Liver (tissue), 3 donors: ENCODE data around the gene ACSM6.

Experiments used
- CTCF ChIP-seq: fragments of 150-350 bp; IDR thresholded peaks from 2 replicates; pipeline ENCODE4 v1.5.1; 2017; ENCODE audit warnings: improper control_type of control experiment, low read depth, low read length; ENCODE audit not compliant: missing input control
- JUND ChIP-seq, 2 donors: IDR thresholded peaks; 2 replicates each; pipeline ENCODE4 v1.6.1; 2016; ENCODE audit warnings: antibody characterized with exemption in 2 of 2
- RAD21 ChIP-seq, 2 donors: IDR thresholded peaks; 2 replicates each; pipeline ENCODE4 v1.6.1; 2016; ENCODE audit warnings: antibody characterized with exemption in 2 of 2, mild to moderate bottlenecking in 2 of 2
- REST ChIP-seq: IDR thresholded peaks from 2 replicates; pipeline ENCODE4 v1.6.1; 2016; ENCODE audit warnings: antibody characterized with exemption, mild to moderate bottlenecking
- RXRA ChIP-seq, 2 donors: IDR thresholded peaks; 2 replicates each; pipeline ENCODE4 v1.6.1; 2017 to 2018; ENCODE audit warnings: antibody characterized with exemption in 2 of 2, mild to moderate bottlenecking in 1 of 2
- TAF1 ChIP-seq: conservative IDR thresholded peaks from 2 replicates; pipeline ENCODE4 v1.6.1; 2016; ENCODE audit warnings: antibody characterized with exemption, mild to moderate bottlenecking
- donor health status: healthy.
- donor health status: healthy.

- no peak for TF ChIP-seq CTCF
- TF ChIP-seq TAF1: no peak
- no peak for TF ChIP-seq JUND (IDR thresholded peaks at IDR 0.05)
- no peak for TF ChIP-seq RAD21 (IDR thresholded peaks at IDR 0.05)
- no peak for TF ChIP-seq REST
- TF ChIP-seq RXRA (IDR thresholded peaks at IDR 0.05): no peak
These were observed 49.2 kb downstream of the ACSM6 start for GRCh38 chr10:95243318-95243617.
